GM21529 (cell line): Measurements from ENCODE around the gene PCED1B.
A peak's percentile ranks its signal among the peaks of the same experiment; 100 is the strongest.

Experiments
- ATAC-seq: cut with Tn5 transposase; IDR thresholded peaks from one replicate; pipeline ENCODE4 v1.9.1; 2021; ENCODE audit not compliant: unreplicated experiment

Gene PCED1B

DNA sequence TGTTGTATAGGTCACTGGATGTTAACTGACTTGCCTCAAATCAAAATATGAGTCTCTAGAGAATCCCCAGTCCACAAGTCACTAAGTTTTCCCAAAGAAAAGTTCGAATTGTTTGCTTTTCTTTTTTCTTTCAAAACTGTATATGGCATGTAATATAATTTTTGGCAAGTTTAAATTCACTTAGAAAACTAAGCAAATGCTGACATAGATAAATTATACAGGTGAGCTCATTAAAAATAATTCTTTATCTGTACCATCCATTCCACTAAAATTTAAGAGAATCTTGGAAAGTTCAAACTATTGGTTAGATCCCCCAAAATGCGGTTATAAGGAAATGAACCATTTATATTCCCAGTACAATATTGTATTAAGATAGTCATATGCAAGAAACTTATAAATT lies 145.9 kb downstream of the PCED1B start:
- no peak for ATAC-seq

DNA sequence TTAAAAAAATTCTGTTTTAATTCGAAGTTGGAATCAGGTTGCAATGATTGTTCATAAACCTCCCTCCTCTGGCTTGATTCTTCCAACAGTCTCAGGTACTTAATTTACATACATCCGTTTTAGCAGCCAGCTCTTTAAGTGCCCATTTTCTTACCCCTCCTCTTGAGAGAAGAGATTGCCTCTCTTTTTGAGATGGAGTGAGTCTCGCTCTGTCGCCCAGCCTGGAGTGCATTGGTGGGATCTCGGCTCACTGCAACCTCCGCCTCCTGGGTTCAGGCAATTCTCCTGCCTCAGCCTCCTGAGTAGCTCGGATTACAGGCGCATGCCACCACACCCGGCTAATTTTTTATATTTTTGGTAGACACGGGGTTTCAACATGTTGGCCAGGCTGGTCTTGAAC lies 146.8 kb downstream of the PCED1B start:
- ATAC-seq: no peak

DNA sequence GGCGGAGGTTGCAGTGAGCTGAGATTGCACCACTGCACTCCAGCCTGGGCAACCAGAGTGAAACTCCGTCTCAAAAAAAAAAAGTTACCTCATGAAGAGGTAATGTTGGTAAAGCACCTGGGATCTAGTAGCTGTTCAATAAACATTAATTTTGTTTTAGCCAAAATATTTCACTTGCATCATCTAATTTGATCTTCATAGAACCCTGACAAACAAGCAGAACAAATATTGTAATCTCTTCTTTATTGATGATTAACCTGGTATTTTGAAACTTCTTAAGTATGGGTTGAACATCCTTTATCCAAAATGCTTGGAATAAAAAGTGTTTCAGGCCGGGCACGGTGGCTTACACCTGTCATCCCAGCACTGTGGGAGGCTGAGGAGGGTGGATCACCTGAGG lies 149.4 kb downstream of the PCED1B start:
- ATAC-seq: no peak

DNA sequence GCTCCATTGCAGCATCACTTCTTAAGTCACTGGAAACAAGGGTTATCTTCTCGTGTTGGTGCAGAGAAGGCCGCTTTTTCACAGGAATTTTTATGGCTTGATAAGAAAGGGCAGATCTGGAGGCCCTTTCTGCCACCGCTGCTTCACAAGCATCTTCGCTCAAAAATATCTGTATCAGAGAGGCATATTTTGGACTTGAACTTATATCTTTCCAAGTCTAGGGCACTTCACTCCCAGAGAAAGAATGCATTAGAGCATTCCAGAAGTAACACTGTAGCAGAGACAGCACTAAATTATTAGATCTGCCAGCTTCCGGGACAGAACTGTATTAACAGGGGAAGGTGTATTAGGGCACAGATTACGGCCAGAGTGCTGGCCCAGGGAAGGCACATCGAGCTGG lies 152.0 kb downstream of the PCED1B start:
- ATAC-seq: no peak

DNA sequence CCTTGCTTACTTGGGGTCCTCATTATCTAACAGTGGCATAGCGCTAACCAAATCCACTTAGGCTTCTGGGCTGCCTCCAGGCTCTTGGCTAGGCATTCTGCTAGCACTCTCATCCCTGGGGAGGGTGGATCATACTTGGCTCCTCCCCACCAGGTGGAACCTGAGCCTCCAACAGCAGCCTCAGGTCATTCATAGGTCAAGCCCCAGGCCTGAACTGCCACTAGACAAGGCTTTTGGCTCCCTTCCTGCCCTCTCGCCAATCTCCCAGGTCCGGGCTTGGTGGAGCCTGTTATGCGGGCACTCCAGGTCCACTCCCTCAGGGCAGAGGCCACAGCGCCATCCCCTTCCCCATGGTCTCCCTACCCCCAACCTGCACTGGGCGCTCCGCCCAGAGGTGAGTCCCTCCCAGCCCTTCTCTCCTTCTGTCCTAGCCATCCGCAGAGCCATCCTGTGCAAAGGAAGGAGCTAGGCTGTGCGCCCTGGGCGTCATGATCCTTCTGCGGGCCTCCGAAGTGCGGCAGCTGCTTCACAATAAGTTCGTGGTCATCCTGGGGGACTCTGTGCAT lies 155.2 kb downstream of the PCED1B start:
- no peak for ATAC-seq

DNA sequence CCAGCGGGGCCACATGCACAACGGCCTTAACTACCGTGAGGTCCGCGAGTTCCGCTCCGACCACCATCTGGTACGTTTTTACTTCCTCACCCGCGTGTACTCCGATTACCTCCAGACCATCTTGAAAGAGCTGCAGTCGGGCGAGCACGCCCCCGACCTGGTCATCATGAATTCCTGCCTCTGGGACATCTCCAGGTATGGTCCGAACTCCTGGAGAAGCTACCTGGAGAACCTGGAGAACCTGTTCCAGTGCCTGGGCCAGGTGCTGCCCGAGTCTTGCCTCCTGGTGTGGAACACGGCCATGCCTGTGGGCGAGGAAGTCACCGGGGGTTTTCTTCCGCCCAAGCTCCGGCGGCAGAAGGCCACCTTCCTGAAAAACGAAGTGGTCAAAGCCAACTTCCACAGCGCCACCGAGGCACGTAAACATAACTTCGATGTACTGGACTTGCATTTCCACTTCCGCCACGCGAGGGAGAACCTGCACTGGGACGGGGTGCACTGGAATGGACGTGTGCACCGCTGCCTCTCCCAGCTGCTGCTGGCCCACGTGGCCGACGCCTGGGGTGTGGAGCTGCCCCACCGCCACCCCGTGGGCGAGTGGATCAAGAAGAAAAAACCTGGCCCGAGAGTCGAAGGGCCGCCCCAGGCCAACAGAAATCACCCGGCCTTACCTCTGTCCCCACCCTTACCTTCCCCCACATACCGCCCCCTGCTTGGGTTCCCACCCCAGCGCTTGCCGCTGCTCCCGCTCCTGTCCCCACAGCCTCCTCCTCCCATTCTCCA lies 156.0 kb downstream of the PCED1B start:
- no peak for ATAC-seq

DNA sequence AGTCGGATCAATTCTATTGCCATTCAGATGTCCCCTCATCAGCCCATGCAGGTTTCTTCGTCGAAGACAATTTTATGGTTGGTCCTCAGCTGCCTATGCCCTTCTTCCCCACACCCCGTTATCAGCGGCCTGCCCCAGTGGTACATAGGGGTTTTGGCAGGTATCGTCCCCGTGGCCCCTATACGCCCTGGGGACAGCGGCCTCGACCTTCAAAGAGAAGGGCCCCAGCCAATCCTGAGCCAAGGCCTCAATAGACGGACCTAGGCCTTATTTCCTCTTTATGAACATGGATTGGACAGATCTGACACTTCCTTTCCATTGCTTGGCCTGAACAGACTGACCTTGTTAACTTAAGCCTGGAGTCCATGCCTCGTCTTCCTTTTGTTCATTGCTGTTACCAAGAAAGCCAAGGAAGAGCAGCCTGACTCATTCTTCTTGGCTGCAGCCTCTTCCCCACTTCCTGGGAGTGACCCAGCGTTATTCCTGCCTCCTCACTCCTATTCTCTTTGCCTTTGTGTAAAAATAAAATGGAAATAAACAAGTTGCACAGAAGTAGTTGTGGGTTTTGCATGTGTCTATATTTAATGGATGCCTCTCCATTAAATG lies 156.8 kb downstream of the PCED1B start:
- ATAC-seq: no peak

DNA sequence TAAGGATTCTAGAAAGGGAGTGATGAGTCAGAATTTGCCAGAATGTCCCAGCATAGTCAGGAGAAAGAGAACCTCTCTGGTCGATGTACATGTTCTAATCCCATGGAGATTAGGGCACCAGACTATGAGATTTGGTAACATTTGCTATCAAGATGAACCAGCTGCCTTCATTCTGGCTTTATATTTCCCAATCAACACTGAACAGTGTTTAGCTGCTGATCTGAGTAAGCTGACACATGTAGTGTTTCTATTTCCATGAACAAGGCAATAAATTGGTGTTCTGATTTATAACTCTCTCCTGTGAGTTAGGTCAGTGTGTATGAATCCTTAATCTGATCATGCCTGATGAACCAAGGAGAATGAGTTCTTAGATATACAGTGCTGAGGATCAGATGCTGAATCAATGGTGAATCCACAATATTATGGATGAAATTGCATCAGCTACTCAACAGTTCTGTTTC lies 158.4 kb downstream of the PCED1B start:
- ATAC-seq: no peak

DNA sequence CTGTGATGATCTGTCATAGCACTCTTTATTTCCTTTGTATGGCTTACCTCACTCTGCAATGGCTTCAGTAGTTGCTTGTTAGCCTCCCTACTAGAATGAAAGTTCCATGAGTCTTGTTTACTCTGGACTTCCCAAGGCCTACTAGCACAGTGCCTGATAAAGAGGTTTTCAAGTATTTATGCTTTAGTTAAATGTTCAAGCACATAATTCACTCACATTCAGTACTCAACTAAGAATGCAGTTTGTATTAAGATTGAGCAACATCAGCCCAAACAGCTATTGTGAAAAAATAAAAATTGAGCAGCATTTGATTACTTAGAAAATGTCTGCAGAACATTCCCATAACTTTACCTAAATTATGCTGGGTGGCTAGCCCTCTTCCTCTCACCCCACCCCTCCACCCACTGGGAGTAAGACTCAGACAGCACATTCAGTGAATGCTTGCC lies 159.3 kb downstream of the PCED1B start:
- no peak for ATAC-seq

DNA sequence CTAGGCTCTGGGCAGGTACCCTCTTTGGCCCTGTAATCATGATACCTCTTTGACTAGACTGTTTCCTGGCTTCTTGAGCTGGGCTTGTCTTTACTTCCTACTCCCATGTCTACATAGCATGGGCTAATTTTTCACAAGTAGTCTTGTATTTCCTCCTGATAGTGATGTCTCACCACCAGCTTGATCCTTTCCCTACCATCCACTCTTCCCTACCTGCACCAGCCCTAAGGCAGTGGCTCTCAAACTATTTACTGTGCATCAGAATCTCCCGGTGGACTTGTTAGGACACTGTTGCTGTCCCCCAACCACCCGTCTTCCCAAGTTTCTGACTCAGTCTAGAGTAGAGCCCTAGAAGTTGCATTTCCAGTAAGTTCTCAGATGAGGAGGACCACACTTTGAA lies 163.0 kb downstream of the PCED1B start:
- no peak for ATAC-seq

DNA sequence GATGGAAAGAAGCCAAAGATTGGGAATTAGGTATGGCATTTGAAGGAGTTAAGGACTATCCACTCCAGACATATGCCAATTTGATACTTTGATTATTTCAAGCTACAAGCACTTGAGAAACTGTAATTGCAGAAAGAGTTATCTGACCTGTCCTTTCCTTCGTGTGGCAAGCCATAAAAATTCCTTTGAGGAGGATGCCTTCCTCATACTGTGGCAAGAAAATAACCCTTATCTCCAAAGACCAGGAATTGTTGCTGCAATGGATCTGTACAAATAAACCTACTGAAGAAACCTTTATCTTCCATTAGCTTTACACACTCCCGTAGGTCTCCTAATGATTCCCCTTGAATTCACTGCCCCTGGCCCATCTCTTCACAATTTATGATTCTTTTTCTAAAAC lies 165.4 kb downstream of the PCED1B start:
- no peak for ATAC-seq

DNA sequence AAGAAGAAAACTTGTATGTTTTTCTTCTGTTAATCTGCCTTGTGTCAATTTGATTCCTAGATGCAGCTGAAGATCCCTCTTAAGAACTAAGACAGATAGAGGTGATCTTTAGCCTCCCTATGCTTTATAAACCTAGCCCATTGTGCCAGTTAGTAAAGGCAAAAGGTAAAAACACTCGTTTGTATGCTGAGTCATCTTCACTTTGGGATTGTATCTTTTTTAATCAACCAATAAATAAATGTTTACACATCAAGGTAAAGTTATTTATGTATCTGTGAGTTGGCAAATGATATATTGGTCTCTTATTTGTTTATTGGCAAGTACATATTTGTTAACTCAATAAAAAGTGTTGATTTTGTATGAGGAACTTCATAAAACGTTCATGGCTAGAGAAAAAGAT lies 166.2 kb downstream of the PCED1B start:
- no peak for ATAC-seq

DNA sequence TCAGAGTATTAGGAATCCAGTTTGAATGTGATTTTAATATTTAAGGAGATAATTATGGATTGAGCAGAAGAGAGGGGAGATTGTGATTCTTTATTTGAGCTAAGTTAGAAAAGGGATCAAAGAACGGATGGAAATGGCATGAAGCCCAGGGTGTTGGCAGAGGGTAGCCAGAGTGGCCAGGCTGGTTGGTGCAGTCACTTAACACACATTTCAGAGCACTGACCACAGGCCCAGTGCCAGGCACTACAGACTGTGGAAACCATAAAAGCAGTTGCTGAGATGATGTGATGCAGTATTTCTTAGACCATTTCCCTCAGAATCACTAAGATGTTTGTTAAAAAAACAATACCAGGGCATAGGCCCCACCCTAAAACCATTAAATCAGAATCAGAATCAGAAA lies 168.0 kb downstream of the PCED1B start:
- no peak for ATAC-seq

DNA sequence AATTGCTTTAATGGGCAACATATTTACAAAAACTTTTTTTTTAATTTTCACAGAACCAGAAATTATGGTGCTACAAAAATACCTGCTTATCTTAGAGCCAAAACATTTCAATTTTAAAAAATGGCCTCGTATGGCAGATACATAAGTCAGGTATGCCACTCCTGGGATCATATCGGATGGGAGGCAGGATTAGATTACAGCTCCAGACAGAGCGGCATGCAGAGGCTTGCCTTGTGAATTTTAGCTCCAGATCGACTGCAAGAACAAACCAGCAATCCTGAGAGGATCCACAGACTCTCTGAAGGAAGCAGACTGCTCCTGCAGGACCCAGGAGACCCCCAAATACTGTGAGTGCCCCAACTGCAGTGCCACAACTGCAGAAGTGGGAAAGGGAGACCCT lies 169.7 kb downstream of the PCED1B start:
- no peak for ATAC-seq

DNA sequence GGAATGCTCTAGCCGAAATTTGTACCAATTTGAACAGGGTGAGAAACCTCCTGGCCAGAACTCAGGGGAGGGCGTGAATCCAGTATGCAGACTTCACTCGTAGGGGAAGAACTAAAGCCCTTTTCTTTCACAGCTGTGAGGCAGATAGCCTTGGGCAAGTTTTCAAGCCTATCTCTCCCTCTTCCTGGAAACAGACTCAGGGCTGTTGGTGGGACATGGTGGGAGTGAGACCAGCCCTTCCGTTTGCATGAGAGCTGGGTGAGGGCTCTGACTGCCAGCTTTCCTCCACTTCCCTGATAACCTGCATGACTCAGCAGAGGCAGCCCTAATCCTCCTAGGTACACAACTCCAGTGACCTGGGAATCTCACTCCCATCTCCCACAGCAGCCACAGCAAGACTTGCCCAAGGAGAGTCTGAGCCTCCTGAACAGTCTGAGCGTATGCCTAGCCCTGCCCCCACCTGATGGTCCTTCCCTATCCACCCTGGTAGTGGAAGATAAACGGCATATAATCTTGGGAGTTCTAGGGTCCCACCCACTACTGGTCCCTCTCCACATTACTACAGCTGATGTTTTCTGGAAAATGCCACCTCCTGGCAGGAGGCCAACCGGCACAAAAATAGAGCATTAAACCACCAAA lies 170.4 kb downstream of the PCED1B start:
- ATAC-seq: no peak

DNA sequence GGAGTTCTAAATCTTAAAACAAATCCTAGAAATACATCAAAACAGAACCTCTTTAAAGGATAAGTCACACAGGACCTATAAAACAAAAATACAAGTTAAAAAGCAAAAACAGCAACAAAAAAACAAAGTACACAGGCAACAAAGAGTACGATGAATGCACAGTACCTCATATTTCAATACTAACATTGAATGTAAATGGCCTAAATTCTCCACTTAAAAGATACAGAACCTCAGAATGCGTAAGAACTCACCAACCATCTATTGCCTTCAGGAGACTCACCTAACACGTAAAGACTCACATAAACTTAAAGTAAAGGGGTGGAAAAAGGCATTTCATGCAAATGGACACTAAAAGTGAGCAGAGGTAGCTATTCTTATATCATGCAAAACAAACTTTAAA lies 172.5 kb downstream of the PCED1B start:
- no peak for ATAC-seq

DNA sequence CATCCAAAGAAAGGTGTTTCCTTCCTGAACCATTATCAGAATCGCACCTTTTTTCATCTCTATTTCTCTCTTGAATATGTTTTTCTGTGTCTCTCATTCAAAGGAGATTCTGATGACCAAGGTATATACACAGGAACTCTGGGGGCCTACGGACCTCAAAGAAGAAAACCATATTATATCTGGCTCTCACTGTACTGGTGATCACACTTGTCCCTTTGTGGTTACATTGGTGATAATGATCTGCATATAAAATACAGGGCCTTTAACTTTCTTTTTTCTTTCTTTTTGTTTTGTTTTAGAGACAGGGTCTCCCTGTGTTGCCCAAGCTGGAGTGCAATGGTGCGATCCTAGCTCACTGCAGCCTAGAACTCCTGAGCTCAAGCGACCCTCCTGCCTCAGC lies 185.5 kb downstream of the PCED1B start:
- no peak for ATAC-seq

DNA sequence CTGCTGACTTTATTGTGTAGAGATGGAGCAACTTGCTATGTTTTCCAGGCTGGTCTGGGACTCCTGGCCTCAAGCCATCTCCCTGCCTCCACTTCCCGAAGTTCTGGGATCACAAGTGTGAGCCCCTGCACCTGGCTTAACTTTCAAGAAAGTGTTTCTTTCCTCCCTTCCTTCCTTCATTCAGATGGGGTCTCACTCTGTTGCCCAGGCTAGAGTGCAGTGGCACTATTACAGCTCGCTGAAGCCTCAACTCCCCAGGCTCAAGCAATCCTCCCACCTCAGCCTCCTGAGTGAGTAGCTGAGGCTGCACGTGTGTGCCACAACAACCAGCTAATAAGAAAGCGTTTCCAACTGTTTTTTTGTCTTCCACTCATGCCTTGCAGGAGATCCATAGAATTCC lies 186.0 kb downstream of the PCED1B start:
- no peak for ATAC-seq

DNA sequence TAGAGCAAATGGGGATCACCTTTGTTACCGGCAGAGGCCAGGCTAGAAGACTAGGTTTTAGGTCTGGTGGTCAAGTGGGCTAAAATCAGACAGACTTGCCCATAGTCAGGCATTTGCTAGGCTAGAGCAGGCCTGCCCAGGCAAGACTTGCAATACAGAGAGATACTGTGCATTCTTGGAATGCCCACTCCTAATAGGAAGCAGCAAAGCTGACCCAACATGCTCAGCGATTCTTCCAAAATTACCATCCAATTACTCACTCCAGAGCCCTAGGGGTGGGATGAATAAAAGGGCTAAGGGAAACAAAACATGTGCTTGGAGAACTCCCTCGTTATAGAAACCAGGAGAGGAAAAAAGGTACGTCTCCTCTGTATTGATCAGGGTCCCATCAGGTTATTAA lies 188.2 kb downstream of the PCED1B start:
- no peak for ATAC-seq

DNA sequence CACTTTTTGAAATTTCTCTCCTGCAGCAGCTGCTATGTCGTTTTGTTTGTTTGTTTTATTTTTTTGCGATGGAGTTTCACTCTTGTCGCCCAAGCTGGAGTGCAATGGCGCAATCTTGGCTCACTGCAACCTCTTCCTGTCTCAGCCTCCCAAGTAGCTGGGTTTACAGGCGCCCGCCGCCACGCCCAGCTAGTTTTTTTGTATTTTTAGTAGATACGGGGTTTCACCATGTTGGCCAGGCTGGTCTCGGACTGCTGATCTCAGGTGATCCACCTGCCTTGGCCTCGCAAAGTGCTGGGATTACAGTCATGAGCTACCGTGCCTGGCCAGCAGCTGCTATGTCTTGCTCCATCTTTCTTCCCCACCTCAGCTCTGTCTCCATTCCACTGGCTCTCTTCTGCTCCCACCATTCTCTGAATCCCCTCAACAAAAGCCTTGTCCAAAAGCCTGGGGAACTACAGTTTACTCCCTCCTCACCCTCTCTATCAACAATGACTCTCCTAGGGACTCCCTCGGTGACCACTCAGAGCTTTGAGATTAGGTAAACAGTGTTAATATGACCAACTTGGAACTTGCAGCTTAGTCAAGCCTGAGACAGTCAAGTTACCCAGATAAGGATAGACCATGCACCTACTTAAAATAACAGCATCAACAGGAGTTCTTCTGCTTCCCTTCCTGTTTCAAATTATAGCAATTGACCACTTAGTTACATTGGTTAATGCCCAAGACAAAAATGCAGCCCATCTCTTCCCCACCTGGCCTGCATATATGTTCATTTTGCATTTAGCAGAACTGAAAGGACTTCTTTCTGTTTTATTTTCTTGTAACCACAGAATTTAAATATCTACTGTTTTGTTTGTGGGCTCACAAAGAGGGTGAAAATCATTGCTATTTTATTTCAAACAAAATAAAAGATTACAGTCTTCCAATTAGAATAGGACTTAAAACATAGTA lies 189.4 kb downstream of the PCED1B start:
- ATAC-seq: peak; percentile 75

DNA sequence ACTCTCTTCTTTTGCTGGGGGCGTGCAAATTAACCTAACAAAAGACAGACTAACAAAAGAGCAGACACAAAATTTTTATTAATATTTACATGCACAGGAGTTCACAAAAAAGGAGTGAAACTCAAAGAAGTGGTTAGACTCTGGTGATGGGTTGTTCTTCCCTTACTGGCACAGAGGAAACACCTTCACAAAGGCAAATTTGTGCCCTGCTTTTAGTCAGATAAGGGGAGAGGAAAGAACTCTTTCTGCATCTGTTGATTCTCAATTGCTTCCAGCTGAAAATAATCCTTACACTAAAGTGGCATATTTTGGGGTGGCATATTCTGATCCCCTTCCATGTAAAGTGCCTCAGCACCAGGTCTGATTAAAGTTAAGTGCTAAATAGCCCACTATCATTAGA lies 190.5 kb downstream of the PCED1B start:
- ATAC-seq: no peak
